Measurements from ENCODE around the gene S1PR5.
"Not testable (repeated sequence)": the region's sequence is repeated elsewhere in the genome, so short reads cannot be mapped to it uniquely, and the experiment has no call there.

S1PR5 gene

GRCh38 chr19:10517361-10517759, at the start of gene S1PR5:
Gene S1PR5 (minus strand): TSS chr19:10517447. CDS start chr19:10515011, 2,436 bp downstream.
- DNase-seq (ENCODE audit: low spot score) = no peak

- peak; percentile 62 for DNase-seq (ENCODE audit: low spot score)
These were observed 49.6 kb upstream of the S1PR5 start for GRCh38 chr19:10566658-10567410.

GRCh38 chr19:10566408-10566657, 49.1 kb upstream of the S1PR5 start:
- no peak for DNase-seq (ENCODE audit: low spot score)

DNA sequence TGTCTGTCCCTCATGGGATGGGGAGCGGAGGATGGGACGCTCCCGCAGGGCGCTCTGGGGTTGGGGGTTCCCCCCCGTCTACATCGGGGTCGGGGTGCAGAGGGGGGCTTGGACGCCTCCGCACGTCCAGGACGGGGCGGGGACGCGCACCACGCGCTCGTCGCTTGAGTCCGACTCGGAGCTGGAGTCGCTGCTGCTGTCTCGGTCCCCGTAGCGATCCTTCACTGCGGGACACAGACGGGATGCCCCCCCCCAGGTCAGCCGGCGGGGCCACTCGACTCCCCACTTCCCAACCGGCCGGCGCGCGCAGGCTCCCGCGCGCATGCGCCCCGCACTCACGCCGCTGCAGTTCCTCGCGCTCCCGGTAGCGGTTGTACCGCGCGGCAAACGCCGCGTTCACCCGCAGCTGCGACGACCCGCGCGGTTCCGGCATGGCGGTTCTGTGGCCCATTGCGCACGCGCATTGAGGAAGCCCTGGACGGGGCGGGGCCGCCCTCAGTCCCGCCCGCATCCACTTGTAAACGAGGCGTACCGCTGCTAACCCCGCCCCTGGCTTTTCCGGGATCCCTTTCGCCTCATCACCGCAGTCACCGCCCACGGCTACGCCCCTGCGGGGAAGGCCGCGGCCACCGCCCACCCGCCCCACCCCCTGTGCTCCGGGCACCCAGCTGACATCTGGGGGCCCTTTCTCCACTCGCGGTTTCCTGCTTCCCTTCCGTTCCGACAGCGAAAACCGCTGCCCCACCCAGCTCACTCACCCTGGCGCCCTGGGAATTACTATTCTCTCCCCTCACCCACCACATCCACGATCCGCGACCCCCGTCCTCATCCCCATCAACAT, 48.5 kb upstream of the S1PR5 start, which contains the start of gene KRI1:
KRI1 (minus strand) TSS at position 444 of the 841 bp plus-strand sequence; CDS start at position 433, 11 bp downstream.
- peak; percentile 99 for DNase-seq (ENCODE audit: low spot score)

GRCh38 chr19:10565028-10565566, 47.9 kb upstream of the S1PR5 start:
- DNase-seq (ENCODE audit: low spot score) = peak; percentile 47

DNA sequence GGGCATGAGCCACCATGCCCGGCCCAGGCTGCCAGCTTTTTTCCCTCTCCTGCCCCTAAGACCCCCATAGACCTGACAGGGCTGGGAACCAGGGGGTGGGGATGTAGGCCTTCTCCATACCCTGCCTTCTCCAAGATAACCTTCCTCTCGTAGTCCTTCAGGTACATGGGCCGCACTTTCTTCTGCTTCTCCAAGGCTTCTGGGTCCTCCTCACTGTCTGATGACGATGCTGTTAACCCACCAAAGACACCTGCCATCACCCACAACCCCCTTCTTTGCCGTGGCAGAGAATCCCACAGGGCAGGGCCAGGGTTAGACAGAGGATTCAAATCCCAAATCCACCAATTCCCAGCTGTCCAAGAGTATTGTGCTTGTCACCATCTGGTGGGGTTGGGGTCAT, 45.4 kb upstream of the S1PR5 start:
- no peak for DNase-seq (ENCODE audit: low spot score)

DNA sequence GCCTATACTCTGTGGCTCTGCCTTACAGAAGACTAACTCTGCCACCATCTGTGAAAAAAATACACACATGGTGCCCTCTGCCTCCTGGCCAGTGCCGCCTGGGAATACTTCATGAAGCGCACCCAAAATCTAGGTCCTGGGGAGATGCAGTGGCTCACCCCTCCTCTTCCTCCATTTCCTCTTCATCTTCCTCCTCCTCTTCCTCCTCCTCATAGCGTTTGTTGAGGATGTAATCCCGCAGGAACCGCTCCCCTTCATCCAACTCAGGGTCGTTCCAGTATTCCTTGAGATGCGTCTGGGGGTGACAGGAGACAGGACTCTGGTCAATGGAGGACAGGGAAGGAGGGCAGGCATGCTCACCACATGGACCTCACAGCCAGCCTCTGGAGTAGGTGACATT, 42.9 kb upstream of the S1PR5 start:
- no peak for DNase-seq (ENCODE audit: low spot score)

DNA sequence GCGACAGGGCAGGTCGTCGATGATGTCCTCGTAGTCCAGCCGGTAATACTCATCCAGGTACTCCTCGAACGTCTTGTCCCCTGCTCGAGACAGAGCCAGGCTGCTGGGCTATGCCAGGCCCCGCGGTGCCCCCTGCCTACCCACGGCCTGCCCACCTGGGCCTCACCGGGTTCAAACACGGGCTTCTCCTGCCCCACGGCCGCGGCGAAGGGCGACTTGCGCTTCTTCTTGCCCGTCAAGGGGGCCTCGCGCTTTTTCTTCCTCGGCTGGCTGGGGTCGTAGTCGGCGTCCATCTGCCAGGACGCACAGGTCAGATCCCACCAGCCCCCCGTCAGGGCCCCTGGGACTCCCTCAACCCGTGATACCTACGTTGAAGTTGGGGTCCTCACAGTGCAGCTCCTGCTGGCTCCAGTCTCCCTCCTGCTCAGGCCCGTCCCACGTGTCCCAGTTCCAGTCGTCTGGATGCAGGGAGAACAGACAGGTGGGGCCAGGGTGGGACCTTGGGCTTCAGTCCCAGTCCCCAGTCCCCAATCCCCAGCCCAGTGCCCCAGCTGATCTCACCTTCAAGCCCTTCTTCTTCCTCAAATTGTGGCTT, 40.5 kb upstream of the S1PR5 start:
- no peak for DNase-seq (ENCODE audit: low spot score)

GRCh38 chr19:10555610-10555973, 38.3 kb upstream of the S1PR5 start:
- no peak for DNase-seq (ENCODE audit: low spot score)

DNA sequence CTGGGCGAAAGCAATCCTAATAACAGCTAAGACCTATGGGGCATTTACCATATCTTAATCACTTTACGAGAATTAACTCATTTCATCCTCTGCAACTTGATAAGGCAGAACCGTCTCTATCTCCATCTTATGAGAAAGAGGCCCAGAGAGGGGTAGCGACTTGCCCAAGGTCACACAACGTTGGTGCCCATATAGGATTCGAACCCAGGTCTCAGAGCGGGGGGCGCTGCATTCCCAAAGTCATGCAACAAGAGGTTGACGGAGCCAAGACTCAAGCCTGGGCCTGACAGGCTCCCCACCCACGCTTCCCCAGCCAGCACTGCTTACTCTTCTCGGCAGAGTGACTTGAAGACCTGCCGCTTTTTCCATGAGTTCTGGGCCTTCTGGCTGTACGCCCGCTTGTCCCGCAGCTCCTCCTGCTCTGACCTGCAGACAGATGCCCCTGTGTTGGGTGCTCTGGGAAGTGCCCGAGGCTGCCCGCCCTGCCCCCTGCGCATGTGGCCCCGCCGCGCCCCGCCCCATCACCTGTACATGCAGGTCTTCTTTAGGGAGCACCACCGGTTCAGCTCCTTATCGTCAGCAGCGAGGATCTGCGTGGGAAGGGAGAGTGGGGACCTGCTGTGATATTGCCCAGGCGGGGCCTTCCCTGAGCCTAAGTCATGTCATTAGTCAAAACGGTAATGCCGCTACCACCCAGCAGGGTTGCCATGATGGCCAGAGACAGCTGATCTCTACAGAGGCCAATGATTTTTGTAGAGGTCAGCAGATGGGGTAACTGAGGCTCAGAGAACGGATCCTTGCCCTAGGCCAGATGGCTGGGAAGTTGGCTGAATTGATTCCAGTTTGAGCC, 37.7 kb upstream of the S1PR5 start:
- no peak for DNase-seq (ENCODE audit: low spot score)

- DNase-seq (ENCODE audit: low spot score) = peak; percentile 60
These were observed 36.7 kb upstream of the S1PR5 start for GRCh38 chr19:10553943-10554381.

- DNase-seq (ENCODE audit: low spot score) = no peak
These were observed 35.9 kb upstream of the S1PR5 start for GRCh38 chr19:10553087-10553667.

DNA sequence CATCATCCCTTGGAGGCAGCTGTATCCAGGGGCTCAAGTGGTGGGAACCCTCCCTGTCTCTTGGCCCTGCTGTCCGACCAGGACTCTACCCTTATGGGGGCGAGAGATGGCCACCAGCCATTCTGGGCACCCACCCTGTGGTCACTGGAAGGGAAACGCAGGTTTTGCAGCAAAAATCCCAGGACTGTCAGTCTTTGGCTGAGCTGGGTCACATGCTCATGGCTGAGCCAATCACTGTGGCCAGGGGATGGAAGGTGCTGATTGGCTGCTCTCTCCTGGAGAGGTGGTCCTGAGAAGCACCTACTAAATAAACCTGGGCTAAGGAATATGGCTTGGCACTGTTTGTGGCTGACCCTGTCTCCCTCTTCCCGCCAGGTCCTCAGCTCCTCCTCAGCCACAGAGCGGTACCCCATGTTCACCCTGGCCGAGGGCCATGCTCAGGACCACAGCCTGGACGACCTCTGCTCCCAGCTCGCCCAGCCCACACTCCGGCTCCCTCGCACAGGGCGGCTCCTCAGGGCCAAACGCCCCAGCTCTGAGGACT, 35.3 kb upstream of the S1PR5 start:
- DNase-seq (ENCODE audit: low spot score) = no peak

DNA sequence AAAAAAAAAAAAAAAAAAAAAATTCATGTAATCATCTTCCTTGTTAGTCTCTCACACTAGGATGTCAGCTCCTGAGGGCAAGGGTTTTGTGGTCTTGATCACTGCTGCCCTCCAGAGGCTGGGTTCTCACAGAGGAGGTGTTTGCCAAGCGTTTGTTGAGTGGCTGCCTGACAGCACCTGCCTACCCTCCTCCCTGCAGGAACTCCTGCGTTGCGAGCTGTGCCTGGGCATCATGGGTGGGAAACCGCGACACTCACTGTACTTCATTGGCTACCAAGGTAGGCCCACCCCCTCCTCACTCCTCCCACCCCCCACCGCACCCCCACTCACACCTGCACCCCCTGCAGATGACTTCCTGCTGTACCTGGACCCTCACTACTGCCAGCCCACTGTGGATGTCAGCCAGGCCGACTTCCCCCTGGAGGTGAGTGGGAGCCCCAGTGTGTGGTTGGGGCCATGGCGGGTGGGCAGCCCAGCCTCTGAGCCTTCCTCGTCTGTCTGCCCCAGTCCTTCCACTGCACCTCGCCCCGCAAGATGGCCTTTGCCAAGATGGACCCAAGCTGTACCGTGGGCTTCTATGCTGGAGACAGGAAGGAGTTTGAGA, 34.6 kb upstream of the S1PR5 start:
- peak; percentile 54 for DNase-seq (ENCODE audit: low spot score)

DNA sequence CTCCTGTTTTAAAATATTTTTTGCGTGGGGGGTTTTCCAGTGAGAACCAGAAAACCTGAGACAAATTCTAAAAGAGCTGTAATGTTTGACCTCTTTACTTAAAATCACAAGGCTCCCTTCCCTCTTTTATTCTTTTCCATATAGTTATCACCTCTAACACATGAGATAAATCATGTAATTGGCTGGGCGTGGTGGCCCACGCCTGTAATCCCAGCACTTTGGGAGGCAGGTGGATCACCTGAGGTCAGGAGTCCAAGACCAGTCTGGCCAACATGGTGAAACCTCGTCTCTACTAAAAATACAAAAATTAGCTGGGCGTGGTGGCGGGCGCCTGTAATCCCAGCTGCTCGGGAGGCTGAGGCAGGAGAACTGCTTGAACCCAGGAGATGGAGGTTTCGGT, 33.8 kb upstream of the S1PR5 start:
- not testable (repeated sequence) for DNase-seq (ENCODE audit: low spot score)

DNA sequence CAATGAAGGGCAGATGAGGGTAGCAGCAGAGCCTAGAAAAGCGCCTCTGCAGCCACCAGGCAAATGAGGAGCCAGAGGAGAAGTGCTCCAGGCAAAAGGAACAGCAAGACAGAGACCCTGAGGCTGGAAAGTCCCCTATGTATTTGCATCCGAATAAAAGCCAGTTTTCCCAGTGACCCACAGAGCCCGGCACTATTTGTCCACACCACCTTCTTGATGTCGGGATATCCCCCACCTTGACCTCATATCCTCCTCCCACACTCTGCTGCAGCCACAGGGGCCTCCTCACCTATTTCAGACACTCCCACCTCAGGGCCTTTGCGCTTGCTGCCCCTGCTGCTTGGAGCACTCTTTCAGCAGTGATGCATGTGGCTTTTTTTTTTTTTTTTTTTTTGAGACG, 33.1 kb upstream of the S1PR5 start:
- DNase-seq (ENCODE audit: low spot score) = no peak

- no peak for DNase-seq (ENCODE audit: low spot score)
These were observed 32.5 kb upstream of the S1PR5 start for GRCh38 chr19:10549733-10550132.

- no peak for DNase-seq (ENCODE audit: low spot score)
These were observed 31.6 kb upstream of the S1PR5 start for GRCh38 chr19:10548746-10549276.

DNA sequence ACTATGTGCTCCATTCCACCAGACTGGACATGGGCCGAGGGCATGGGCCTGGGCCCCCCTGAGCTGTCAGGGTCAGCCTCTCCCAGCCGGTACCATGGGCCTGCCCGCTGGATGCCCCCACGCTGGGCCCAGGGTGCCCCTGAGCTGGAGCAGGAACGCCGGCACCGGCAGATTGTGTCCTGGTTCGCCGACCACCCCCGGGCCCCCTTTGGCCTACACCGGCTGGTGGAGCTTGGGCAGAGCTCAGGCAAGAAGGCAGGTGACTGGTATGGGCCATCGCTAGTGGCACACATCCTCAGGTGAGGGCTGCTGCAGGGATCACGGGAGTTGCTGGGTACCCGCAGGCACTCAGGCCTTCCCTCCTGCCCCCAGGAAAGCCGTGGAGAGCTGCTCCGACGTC, 29.6 kb upstream of the S1PR5 start:
- no peak for DNase-seq (ENCODE audit: low spot score)

DNA sequence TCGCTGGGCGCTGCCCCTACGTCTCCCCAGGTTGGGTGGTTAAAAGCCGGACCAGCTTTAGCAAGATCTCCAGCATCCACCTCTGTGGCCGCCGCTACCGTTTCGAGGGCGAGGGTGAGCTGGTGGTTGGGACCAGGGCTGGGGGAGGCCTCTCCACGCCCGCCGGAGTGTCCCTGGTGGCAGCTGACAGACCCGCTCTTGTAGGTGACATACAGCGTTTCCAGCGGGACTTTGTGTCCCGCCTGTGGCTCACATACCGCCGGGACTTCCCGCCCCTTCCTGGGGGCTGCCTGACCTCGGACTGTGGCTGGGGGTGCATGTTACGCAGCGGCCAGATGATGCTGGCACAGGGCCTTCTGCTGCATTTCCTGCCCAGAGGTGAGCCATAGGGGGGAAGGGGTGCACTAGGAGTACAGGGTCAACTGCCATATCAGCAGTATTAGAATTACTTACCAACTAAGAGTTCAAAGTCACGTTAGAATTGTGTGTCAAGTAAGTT, 27.6 kb upstream of the S1PR5 start:
- DNase-seq (ENCODE audit: low spot score) = no peak
